ENCODE data around the gene PPP1R9B. TPM values are rescaled to one million over a fixed set of nuclear protein-coding genes. Genes with fewer than 3 reads are reported as not detected.

Gene PPP1R9B
- total RNA-seq, 3 donors from 2014 or later (not counting 1 experiment from before 2014, with no cell fraction given), result 124 to 162 (median 135) TPM

GRCh38 chr17:50173335-50173941 lies 23.0 kb upstream of the PPP1R9B start:
- Histone ChIP-seq H3K4me1 (ENCODE audit: control insufficient read depth, insufficient read depth, low read length) (peaks cover 19% of the 10 kb centered on the region), H3K4me3 (ENCODE audit: low read length) (no peak overlapping the region), H3K9me3 (ENCODE audit: control insufficient read depth, insufficient read depth, low read length) (no peaks in the 10 kb centered on the region), H3K27me3 (ENCODE audit: control insufficient read depth, insufficient read depth, low read length) (no peaks in the 10 kb centered on the region), H3K27ac (ENCODE audit: low read length) (no peak overlapping the region), H3K36me3 (ENCODE audit: control insufficient read depth, insufficient read depth, low read length) (no peaks in the 10 kb centered on the region)
- no peaks in the 10 kb centered on the region for H3K9me3 Mint-ChIP-seq
- 85% methylated on average over 8 of the region's 10 CpGs for WGBS (ENCODE audit: insufficient coverage)
- ATAC-seq (no peak), DNase-seq (no peak)
- H3K4me3 Mint-ChIP-seq, result no peak overlapping the region
- intact Hi-C loops (cut with micrococcal nuclease), result no loop called here
- H3K27me3 Mint-ChIP-seq (ENCODE audit: low read depth in 2 of 2), result peaks cover 0 to 9% of the 10 kb centered on the region in 2 donors
- H3K4me1 Mint-ChIP-seq, result peaks cover 19 to 20% of the 10 kb centered on the region in 2 donors
- TF ChIP-seq CTCF (IDR thresholded peaks at IDR 0.05), result no peak
- H3K27ac Mint-ChIP-seq, result no peak overlapping the region
- H3K36me3 Mint-ChIP-seq, result no peaks in the 10 kb centered on the region

- H3K27ac ChIP-seq (ENCODE audit: low read length), result no peak overlapping the region
- Mint-ChIP-seq H3K4me3 (no peak overlapping the region), H3K27me3 (ENCODE audit: low read depth in 2 of 2) (peaks cover 0 to 6% of the 10 kb centered on the region in 2 donors), H3K36me3 (no peaks in the 10 kb centered on the region), H3K4me1 (peaks cover 14 to 15% of the 10 kb centered on the region in 2 donors), H3K27ac (no peak overlapping the region), H3K9me3 (no peaks in the 10 kb centered on the region)
- DNase-seq (no peak), ATAC-seq (no peak)
- intact Hi-C loops (cut with micrococcal nuclease), result no loop called here
- no peak for TF ChIP-seq CTCF (IDR thresholded peaks at IDR 0.05)
- no peaks in the 10 kb centered on the region for H3K27me3 ChIP-seq (ENCODE audit: control insufficient read depth, insufficient read depth, low read length)
- WGBS (ENCODE audit: insufficient coverage), result 93% methylated on average over 6 of the region's 6 CpGs
- no peak overlapping the region for H3K4me3 ChIP-seq (ENCODE audit: low read length)
- H3K4me1 ChIP-seq (ENCODE audit: control insufficient read depth, insufficient read depth, low read length), result peaks cover 18% of the 10 kb centered on the region
- no peaks in the 10 kb centered on the region for H3K36me3 ChIP-seq (ENCODE audit: control insufficient read depth, insufficient read depth, low read length)
- no peaks in the 10 kb centered on the region for H3K9me3 ChIP-seq (ENCODE audit: control insufficient read depth, insufficient read depth, low read length)
Measured at GRCh38 chr17:50172936-50173334, 22.5 kb upstream of the PPP1R9B start.

GRCh38 chr17:50172130-50172529 lies 21.7 kb upstream of the PPP1R9B start:
- H3K4me1 ChIP-seq (ENCODE audit: control insufficient read depth, insufficient read depth, low read length), result peaks cover 16% of the 10 kb centered on the region
- TF ChIP-seq CTCF (IDR thresholded peaks at IDR 0.05), result no peak
- H3K27ac ChIP-seq (ENCODE audit: low read length), result no peak overlapping the region
- no peak for DNase-seq
- H3K4me3 ChIP-seq (ENCODE audit: low read length), result no peak overlapping the region
- intact Hi-C loops (cut with micrococcal nuclease), result no loop called here
- WGBS (ENCODE audit: insufficient coverage), result 92% methylated on average over 11 of the region's 11 CpGs
- no peak overlapping the region for H3K4me3 Mint-ChIP-seq
- no peaks in the 10 kb centered on the region for H3K9me3 ChIP-seq (ENCODE audit: control insufficient read depth, insufficient read depth, low read length)
- H3K4me1 Mint-ChIP-seq, result peaks cover 12% of the 10 kb centered on the region in 2 donors
- no peaks in the 10 kb centered on the region for H3K36me3 ChIP-seq (ENCODE audit: control insufficient read depth, insufficient read depth, low read length)
- no peaks in the 10 kb centered on the region for H3K9me3 Mint-ChIP-seq
- no peaks in the 10 kb centered on the region for H3K27me3 ChIP-seq (ENCODE audit: control insufficient read depth, insufficient read depth, low read length)
- H3K36me3 Mint-ChIP-seq, result no peaks in the 10 kb centered on the region
- H3K27ac Mint-ChIP-seq, result no peak overlapping the region
- no peak for ATAC-seq
- H3K27me3 Mint-ChIP-seq (ENCODE audit: low read depth in 2 of 2), result peaks cover 0 to 6% of the 10 kb centered on the region in 2 donors
